Measurements from ENCODE around the gene NAV3. TPM values are rescaled to one million over a fixed set of nuclear protein-coding genes. Genes with fewer than 3 reads are reported as not detected.

The NAV3 gene
- total RNA-seq, 1 donor from 2014 or later: 11.4 TPM

DNA sequence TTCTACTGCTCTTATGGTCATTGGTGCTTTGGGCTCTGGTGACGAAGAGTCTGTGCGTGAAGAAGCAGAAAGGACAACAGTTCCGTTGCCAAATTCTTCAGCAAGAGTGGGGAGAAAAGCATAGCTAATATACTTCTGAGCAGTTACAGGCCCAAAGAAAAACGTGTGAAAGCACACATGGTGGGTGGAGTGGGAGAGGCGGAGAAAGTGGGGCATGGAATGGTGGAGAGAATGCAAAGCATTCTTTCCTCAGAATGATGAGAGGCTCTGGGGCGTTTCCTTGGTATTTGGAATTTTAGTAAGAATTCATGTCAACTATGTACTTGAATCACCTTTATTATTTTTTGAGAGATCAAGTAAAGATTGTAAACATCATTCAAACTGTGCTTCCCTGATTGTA, 396.1 kb downstream of the NAV3 start:
- Histone ChIP-seq H3K36me3 (no peaks in the 10 kb centered on the region), H2AFZ (replicated peaks) (no peak overlapping the region), H3K9me3 (ENCODE audit: low read depth) (no peaks in the 10 kb centered on the region), H3K9ac (no peak overlapping the region), H4K20me1 (ENCODE audit: low read depth) (no peaks in the 10 kb centered on the region), H3K4me3 (no peak overlapping the region), H3K4me2 (no peak overlapping the region), H3F3A (ENCODE audit: low read depth) (no peaks in the 10 kb centered on the region), H3K27ac (no peak overlapping the region), H3K79me2 (ENCODE audit: low read depth) (no peaks in the 10 kb centered on the region), H3K4me1 (peaks cover 3% of the 10 kb centered on the region), H3K27me3 (no peaks in the 10 kb centered on the region)
- no peaks in the 10 kb centered on the region for H3K27me3 Mint-ChIP-seq (ENCODE audit: insufficient read depth, low read depth)
- no peak for DNase-seq (ENCODE audit: low spot score)
- no peak for TF ChIP-seq EZH2 (IDR thresholded peaks at IDR 0.05)
- TF ChIP-seq, protein P1, sequence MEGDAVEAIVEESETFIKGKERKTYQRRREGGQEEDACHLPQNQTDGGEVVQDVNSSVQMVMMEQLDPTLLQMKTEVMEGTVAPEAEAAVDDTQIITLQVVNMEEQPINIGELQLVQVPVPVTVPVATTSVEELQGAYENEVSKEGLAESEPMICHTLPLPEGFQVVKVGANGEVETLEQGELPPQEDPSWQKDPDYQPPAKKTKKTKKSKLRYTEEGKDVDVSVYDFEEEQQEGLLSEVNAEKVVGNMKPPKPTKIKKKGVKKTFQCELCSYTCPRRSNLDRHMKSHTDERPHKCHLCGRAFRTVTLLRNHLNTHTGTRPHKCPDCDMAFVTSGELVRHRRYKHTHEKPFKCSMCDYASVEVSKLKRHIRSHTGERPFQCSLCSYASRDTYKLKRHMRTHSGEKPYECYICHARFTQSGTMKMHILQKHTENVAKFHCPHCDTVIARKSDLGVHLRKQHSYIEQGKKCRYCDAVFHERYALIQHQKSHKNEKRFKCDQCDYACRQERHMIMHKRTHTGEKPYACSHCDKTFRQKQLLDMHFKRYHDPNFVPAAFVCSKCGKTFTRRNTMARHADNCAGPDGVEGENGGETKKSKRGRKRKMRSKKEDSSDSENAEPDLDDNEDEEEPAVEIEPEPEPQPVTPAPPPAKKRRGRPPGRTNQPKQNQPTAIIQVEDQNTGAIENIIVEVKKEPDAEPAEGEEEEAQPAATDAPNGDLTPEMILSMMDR (IDR thresholded peaks at IDR 0.05): no peak
- TF ChIP-seq EZH2phosphoT487 (IDR thresholded peaks at IDR 0.05): no peak
- H3K4me3 Mint-ChIP-seq: no peak overlapping the region
- no peak overlapping the region for H3K27ac Mint-ChIP-seq
- H3K36me3 Mint-ChIP-seq: no peaks in the 10 kb centered on the region
- peaks cover 8% of the 10 kb centered on the region for H3K4me1 Mint-ChIP-seq
- H3K9me3 Mint-ChIP-seq: peaks cover 3% of the 10 kb centered on the region

DNA sequence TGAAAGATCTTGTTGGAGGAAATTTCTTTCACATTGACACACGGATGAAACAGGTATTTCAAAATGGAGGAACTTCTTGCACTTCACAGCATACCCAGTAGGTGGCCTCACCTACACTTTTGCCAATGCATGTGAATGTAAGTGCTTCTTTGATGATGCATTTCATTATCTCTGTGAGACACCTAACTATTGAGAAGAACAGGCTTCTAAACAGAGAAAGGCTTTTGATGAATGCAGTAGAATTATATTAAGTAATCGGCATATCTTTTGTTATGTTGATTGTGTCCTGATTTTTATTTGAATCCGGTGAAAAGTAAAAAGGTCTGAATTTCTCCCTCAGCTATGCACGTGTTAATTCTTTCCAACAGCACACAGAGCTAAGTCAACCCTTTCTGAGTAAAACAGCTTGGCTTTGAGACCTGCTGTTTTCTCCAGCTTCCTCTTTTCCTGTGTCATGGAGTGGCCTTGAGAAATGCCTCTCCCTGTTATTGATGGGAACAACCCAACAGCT, 399.0 kb downstream of the NAV3 start:
- H3K4me3 ChIP-seq: no peak overlapping the region
- Mint-ChIP-seq H3K4me3 (no peak overlapping the region), H3K27me3 (ENCODE audit: insufficient read depth, low read depth) (no peaks in the 10 kb centered on the region), H3K27ac (no peak overlapping the region), H3K36me3 (no peaks in the 10 kb centered on the region), H3K4me1 (peaks cover 8% of the 10 kb centered on the region), H3K9me3 (peaks cover 3% of the 10 kb centered on the region)
- no peak overlapping the region for H3K27ac ChIP-seq
- H4K20me1 ChIP-seq (ENCODE audit: low read depth): no peaks in the 10 kb centered on the region
- H3K4me2 ChIP-seq: no peak overlapping the region
- H2AFZ ChIP-seq (replicated peaks): peak overlapping the region; percentile 89
- H3K9ac ChIP-seq: no peak overlapping the region
- no peaks in the 10 kb centered on the region for H3K36me3 ChIP-seq
- H3K27me3 ChIP-seq: no peaks in the 10 kb centered on the region
- H3F3A ChIP-seq (ENCODE audit: low read depth): no peaks in the 10 kb centered on the region
- peak; percentile 60 for DNase-seq (ENCODE audit: low spot score)
- H3K4me1 ChIP-seq: peaks cover 14% of the 10 kb centered on the region
- TF ChIP-seq EZH2phosphoT487 (IDR thresholded peaks at IDR 0.05) (no peak), EZH2 (IDR thresholded peaks at IDR 0.05) (no peak)
- TF ChIP-seq, protein P1 (IDR thresholded peaks at IDR 0.05): peak; percentile 80
- no peaks in the 10 kb centered on the region for H3K9me3 ChIP-seq (ENCODE audit: low read depth)
- H3K79me2 ChIP-seq (ENCODE audit: low read depth): no peaks in the 10 kb centered on the region

DNA sequence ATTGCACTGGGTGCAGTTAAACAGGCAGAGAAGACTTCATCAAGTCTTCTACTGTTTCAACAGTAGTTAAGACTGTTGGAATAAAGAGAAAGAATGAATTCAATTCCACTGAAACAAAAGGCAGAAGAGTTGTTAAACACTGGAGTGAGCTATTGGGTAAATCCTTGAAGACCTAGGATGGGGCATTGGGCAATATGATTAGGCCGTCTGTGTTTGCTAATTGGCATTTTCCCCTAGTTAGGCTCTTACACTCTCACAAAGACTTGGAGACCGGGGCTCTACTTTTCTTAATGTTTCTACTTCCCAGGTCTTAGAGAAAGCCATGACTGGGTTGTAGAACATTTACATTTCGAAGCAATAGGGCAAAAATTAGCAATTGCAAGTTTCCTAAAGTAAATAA, 402.1 kb downstream of the NAV3 start:
- peaks cover 8% of the 10 kb centered on the region for H3K4me1 Mint-ChIP-seq
- H3K4me3 ChIP-seq: no peak overlapping the region
- H2AFZ ChIP-seq (replicated peaks): no peak overlapping the region
- no peaks in the 10 kb centered on the region for H4K20me1 ChIP-seq (ENCODE audit: low read depth)
- H3K4me3 Mint-ChIP-seq: no peak overlapping the region
- TF ChIP-seq EZH2 (IDR thresholded peaks at IDR 0.05) (no peak), EZH2phosphoT487 (IDR thresholded peaks at IDR 0.05) (no peak)
- TF ChIP-seq, protein P1 (IDR thresholded peaks at IDR 0.05): no peak
- no peaks in the 10 kb centered on the region for H3F3A ChIP-seq (ENCODE audit: low read depth)
- no peaks in the 10 kb centered on the region for H3K27me3 ChIP-seq
- DNase-seq (ENCODE audit: low spot score): no peak
- no peaks in the 10 kb centered on the region for H3K36me3 ChIP-seq
- H3K79me2 ChIP-seq (ENCODE audit: low read depth): no peaks in the 10 kb centered on the region
- peak overlapping the region; percentile 4 for H3K4me2 ChIP-seq
- H3K9ac ChIP-seq: no peak overlapping the region
- H3K27me3 Mint-ChIP-seq (ENCODE audit: insufficient read depth, low read depth): no peaks in the 10 kb centered on the region
- H3K9me3 Mint-ChIP-seq: peaks cover under 1% of the 10 kb centered on the region
- H3K36me3 Mint-ChIP-seq: no peaks in the 10 kb centered on the region
- H3K4me1 ChIP-seq: peaks cover 14% of the 10 kb centered on the region
- H3K9me3 ChIP-seq (ENCODE audit: low read depth): no peaks in the 10 kb centered on the region
- H3K27ac ChIP-seq: no peak overlapping the region
- H3K27ac Mint-ChIP-seq: no peak overlapping the region

Data from neural progenitor cell (in vitro differentiated cells).